DLD1 (cell line): ENCODE data around the gene ANGPT4.

Experiments used
- in situ Hi-C: cut with HindIII; loops from 2 replicates; pipeline ENCODE4 v1.10.0; 2017; ENCODE audit warnings: low sequenced_read_pairs

ANGPT4 gene, protein sequence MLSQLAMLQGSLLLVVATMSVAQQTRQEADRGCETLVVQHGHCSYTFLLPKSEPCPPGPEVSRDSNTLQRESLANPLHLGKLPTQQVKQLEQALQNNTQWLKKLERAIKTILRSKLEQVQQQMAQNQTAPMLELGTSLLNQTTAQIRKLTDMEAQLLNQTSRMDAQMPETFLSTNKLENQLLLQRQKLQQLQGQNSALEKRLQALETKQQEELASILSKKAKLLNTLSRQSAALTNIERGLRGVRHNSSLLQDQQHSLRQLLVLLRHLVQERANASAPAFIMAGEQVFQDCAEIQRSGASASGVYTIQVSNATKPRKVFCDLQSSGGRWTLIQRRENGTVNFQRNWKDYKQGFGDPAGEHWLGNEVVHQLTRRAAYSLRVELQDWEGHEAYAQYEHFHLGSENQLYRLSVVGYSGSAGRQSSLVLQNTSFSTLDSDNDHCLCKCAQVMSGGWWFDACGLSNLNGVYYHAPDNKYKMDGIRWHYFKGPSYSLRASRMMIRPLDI

DNA sequence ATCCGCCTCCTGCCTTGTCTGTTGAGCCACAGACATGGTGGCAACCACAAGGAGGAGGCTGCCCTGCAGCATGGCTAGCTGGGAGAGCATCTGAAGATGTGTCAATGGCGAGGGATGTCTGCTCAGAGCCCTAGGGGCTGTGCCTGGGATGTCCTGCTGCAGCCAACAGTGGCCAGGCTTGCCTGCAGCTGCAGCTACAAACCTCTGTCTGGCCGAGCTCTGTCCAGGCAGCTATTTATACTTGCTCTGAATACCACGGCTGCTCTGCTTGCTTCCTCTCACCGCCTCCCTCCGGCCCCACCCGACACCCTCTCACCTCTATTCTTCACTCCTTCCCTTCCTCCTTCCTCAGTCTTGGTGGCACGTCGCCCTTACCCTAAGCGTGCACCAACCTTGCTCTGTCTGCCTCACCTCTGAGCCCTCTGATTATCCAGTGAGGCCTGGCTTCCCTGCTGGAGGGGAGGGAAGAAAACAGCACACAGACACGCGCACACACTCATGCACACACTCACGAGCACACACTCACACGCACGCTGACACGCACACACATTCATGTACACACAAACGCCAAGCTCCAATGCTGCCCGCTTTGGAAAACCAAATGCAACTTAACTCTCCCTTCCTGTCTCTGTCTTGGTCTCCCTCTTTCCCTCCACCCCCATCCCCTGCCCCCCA lies at the start of gene ANGPT4:
Gene ANGPT4, minus strand, starts transcription at position 210 of the 675 bp plus-strand sequence. Its CDS starts 120 bp downstream, at position 90.
- in situ Hi-C loops, result no loop called here

DNA sequence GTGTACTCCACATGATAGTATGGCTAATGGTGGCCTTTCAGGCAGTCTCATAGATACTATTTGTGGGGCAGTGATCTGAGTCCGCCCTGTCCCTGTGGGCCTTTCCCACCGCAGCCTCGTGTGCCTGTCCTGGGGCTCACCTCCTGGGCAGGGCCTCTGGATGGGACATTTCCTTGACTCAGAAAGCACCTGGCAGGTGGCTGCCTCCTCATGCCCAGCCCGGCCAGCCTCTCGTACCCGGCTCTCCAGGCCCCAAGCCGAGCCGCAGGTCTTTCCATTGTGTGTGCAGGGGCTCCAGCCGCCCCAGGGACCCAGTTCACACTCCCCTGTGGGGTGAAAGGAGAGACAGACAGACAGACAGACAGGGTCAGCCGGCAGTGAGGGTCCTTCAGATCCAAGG lies 47.7 kb upstream of the ANGPT4 start:
- in situ Hi-C loops, result no loop called here

DNA sequence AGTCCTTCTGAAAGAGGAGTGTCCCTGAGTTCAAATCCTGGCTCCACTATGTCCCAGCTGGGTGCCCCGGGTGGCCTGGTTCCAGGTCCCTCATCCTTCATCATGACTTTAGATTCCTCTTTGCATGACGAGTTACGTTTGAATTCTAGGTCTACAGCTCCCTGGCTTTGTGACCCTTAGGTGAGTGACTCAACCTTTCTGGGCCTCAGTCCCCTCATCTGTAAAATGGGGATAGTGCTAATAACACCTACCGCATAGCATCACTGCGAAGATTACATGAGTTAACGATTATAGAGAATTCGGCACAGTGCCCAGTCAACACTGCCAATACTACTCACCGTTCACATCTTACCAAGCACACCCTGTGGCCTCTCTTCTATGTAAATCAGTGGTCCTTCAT lies 46.5 kb upstream of the ANGPT4 start:
- in situ Hi-C loops, result no loop called here

DNA sequence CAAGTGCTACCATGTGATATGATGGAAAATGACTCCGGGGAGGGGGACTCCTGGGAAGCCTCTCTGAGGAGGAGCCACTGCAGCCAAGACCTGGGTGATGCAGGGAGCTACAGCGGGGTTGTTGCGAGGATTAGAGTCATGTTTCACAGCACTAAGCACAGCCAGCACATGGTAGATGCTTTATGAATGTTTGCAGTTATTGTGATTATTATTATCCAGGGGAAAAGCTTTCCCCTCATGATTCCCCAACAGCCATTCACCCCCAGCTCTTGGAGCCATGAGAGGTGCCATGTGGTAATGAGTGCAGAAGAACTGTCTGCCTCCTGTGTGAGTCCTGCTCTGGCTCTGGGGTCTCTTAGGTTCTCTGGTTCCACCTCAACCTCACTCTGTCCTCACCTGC lies 46.1 kb upstream of the ANGPT4 start:
- in situ Hi-C loops, result no loop called here

DNA sequence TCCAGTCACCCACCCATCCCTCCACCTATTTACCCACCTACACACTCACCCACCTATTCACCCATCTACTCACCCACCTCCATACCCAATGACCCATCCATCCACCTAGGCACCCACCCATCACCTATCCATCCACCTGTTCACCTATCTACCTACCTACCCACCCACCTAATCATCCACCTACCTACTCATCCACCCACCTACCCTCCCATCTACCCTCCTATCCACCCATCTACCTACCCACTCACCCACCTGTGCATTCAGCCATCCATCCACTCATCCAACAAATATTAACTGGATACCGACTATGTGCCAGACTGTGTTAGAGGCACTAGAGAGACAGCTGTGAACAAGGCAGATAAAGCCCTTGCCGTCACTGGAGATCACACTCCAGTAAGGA lies 45.6 kb upstream of the ANGPT4 start:
- in situ Hi-C loops, result no loop called here

DNA sequence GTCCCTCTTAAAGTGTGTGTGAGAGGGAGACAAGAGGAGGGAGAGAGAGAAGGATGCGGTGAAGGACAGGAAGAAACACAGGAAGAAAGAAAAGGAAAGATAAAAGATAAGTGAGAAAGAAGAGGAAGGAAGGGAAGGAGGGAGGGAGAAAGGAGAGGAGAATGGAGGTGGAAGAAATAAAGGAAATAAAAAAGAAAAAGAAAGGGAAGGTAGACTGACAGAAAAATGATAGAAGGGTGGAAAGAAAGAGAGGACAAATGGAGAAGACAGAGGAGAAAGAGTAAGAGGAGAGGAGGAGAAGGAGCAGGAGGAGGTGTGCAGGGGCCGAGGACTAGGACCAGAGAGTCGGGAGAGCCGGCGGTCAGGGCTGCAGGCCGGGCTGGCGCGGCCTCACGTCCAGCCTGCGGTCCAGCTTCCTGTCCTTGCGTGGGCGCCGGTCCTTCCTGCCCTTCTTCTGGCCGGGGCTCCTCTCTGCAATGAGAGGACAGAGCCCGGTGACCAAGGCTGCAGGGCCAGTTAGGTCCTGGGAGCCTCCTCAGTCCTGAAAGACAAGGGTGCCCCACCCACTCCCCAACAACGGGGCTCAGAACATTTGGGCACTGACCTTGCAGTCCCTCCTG lies 44.0 kb upstream of the ANGPT4 start:
- in situ Hi-C loops, result no loop called here

DNA sequence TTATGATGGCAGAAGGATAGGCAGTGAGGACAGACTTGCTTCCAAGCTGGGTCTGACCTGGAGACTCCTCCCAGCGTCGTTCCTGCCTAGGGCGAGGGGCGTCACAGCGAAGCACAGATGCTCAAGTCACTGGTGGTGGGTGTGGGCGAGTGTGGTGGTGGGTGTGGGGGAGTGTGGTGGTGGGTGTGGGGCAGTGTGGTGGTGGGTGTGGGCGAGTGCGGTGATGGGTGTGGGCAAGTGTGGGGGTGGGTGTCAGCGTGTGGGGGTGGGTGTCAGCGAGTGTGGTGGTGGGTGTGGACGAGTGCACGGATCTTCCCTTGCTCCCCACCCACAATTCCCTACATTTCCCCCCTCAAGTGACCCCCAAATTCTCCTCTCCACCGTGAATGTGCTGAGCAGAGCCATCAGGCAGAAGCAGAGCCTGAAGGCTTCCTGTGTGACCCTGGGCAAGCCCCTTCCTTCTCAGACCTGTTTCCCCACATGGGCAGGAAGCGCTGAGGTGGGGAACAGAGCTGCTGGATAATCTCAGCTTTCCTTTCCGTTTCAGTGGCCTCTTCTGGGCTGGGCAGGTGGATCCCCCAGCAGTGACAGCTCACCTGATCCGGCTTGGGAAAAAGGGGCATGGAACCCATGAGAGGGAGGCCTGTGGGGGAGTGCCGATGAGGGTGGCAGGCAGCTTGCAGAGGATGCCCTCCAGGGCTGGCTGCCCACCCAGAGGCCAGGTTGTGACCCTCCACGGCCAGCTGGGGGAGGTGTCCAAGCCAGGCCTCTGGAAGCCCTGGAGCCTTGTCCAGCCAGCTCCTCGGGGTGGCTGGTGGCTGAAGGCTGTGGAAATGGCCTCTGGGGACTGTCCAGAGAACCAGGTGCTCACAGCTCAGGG lies 43.0 kb upstream of the ANGPT4 start:
- in situ Hi-C loops, result no loop called here

DNA sequence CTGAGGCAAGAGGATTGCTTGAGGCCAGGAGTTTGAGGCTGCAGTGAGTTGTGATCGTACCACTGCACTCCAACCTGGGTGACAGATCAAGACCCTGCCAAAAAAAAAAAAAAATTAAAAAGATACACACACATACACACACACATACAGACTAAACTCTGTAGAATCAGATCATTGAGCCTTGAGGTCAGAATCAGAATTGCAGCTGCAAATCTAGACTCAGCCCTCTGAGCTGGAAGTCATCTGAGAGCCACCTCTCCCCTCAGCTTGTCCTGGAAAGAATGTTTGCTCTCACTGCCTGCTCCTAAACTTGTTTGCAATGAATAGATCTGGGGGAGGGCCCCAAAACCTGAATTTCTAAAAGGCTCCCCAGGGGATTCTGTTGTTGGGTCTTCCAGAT lies 41.4 kb upstream of the ANGPT4 start:
- in situ Hi-C loops, result no loop called here

DNA sequence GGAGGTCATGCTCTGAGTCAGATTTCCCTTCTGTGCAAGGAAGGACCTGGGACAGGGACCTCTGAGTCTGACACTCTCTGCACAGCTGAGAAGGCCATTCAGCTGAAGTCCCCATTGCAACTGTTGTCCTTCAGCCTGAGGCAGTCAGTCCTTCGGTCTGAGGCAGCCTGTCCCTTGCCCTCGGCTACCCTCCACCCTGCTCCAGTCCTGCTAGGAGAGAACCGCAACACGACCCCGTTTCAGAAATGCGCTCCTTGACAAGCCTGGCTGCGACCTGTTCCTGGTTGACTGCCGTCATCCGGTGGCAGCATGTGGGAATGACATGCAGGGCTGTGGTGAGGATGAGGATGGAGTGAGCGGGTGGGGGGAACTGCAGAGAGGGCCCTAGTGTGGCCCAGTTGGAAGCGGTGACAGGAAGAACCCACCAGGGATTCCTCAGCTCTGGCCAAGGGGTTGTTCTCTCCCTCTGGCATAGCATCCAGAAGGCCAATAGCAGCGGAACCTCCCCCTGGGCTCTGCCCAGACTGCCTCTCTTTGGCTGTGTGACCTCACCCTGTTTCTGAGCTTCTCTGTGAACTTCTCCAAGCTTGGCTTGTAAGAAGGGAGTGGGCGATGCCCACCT lies 40.3 kb upstream of the ANGPT4 start:
- in situ Hi-C loops, result no loop called here

DNA sequence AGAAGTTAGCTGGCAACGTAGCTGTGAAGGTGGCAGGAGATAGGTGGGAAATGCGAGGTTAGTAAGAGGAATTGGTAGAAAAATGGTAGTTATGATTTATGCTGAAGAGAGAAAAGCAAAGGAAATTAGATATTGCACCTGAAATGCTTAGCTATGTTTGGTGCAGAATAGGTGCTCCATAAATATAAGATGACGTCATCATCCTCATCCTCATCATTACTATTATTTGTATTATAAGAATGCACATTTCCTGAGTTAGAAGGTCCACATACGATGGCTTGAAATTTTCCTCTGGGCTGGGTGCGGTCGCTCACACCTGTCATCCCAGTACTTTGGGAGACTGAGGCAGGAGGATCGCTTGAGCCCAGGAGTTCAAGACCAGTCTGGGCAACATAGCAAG lies 39.5 kb upstream of the ANGPT4 start:
- in situ Hi-C loops, result no loop called here

DNA sequence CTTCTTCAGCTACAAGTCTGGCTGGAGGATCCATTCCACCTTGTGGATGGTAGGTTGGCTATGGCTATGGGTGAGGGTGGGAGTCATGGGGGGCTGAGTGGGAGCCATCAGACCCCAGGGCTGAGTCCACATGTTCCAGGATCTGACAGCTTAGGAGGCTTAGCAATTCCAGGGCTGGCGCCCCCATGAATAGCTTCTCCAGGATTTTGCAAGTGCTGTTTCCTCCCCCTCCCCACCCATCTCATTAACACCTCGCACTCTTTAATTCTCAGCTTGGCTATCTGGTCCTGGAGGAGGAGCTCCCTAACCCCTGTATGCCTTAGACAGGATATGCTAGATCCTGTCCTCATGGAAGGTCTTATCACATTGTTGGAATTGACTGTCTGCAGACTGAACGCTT lies 39.0 kb upstream of the ANGPT4 start:
- in situ Hi-C loops, result no loop called here

DNA sequence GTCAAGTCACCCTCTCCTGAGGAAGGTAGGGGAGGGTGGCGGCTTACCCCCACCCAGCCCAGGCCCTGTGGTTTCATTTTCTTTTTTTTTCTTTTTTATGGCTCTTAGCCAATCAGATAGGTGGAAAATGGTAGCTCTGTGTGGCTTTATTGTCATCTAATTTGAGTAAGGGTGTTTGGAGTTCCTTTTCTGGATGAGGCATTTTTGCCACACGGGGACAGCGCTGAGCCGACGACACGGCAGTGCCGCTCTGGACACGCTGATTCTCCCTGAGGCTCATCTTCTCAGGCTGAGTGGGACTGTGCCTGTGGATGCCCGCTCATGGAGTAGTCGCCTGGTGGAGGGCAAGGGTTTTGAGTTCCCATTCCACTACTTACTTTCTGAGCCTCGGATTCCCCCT lies 37.6 kb upstream of the ANGPT4 start:
- in situ Hi-C loops, result no loop called here

DNA sequence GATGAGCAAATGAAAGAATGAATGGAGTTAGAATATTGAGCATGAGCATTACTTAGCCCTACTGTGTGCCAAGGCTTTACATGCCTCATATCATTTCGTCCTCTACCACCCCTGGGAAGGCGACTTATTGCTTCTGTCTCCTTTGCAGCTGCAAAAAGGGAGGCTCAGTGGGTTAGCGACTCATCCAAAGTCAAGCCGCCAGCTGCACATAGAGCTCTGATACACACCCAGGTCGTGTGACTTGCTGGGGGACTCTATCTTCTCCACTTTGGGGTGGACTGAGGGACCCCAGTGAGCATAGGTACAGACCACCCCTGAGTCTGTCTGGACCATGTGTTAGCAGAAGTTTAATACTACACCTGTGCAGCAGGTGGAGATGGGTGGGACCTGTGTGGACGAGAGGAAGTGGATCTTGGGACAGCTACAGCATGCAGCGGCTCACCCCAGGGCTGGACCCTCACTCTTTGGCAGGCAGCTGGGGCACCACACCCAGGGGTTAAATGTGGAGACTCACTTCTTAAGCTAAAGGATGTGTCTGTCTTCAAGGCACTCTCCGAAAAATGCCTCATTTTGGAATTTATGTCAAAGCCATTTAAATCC lies 36.2 kb upstream of the ANGPT4 start:
- in situ Hi-C loops, result no loop called here

DNA sequence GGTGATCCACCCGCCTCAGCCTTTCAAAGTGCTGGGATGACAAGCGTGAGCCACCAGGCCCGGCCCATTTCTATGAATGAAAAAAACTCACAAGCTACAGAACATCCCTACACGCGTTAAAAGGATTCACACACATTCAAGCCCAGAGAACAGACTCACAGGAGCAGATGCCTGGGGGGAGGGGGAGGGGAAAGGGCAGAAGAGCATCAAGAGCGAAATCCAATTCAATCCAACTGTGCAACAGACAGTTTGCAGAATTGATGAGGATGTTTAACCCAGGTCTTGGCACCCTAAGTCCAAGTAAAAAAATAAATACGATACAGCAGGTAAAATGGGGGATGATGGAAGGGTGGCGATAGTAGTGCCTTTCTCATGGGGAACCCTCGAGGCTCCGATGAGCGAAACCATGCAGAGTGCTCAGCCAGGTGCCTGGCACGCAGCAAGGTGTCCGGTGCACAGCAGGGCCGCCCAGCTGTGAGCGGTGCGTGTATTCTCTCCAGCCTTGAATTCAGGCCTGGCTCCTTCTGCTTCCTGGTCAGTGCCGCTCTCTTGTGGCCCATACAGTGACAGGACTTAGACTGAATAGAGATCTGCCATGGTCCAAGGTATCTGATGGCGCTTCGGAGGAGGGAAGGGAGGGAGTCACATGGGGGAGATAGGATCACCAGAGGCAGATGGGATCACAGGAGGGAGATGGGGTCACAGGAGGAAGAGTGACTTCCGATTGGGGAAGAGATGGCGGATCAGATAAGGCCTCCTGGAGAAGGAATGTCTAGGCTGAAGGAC lies 35.4 kb upstream of the ANGPT4 start:
- in situ Hi-C loops, result no loop called here

DNA sequence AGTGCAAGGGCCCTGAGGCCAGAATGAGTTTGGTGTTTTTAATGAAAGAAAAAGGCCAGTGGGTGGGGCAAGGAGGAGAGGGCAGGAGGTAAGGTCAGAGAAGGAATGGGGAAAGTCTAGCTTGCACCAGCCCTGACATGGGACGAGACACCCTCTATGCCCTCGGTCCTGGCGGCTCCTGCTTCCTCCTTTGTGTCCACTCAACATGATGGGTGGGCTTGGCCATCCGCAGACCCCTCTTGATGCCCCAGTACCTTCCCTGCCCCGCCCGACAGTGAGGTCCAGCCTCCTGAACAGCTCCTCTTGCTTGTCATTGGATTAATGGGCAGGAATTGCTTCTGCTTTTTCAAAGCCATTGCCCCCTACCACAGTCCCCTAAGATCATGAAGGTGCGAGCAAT lies 33.6 kb upstream of the ANGPT4 start:
- in situ Hi-C loops, result no loop called here

DNA sequence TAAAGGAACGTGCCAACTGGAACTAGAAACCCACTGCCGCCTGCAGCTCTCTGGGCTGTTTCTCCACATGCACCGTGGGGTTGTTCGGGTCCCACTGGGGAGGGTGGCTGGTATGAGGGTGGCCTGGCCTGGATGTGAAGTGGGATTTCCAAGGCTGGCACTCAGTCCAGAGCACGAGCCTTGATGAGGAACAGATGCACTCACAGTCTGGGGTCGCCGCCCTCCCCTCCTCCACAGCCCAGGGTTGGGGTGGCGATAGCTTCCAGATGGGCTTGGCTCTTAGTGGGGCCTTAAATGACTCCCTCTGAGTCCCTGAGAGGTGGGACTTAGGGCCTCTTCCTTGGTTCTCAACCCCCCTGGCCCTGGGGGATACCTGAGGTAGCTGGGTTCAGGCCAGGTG lies 30.7 kb upstream of the ANGPT4 start:
- in situ Hi-C loops, result no loop called here

DNA sequence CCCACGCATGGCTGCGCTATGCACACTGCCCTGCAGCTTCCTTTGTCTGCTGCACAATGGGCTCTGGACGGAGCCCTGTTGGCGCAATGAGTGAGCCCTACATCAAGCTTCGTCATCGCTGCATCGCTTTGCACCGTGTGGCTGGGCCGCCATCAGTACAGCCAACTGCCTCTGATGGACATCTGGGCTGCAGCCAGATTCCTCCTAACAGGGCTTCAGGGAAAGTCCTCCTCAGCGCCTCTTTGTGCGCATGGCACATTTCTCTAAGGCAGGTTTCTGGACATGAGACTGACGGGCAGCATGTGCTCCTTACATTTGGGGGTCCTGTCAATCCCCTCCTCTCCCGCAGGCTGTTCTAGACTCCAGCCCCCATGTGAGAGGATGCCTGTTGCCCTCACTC lies 29.7 kb upstream of the ANGPT4 start:
- in situ Hi-C loops, result no loop called here

DNA sequence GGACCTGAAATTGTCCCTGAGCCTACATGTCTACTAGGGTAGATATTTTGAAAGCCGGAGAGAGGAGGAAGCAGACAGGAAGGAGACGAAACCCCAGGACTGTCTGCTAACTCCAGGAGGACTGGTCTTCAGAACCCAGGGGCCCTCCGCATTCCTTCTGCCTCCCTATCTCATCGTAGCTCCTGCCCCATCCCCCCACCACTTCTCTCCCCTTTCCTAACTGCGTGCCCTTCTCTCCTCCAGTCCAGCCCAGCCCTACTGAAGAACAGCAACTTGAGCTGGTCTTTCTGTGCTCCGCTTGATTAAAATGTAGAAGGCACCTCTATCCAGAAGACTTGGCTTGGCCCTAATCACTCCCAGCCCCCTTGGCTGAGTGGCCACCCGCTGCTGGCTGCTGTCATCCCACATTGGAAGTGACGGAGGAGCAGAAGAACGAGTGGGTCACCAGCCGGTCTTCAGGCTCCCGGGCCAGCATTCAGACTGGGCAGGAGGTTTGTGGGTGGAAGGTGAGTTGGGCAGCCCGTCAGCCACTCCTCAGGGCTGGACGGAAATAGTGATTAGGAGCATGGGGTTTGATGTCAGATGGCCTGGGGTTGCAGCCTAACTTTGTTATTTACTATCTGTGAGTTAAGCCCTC lies 28.8 kb upstream of the ANGPT4 start:
- in situ Hi-C loops, result no loop called here

DNA sequence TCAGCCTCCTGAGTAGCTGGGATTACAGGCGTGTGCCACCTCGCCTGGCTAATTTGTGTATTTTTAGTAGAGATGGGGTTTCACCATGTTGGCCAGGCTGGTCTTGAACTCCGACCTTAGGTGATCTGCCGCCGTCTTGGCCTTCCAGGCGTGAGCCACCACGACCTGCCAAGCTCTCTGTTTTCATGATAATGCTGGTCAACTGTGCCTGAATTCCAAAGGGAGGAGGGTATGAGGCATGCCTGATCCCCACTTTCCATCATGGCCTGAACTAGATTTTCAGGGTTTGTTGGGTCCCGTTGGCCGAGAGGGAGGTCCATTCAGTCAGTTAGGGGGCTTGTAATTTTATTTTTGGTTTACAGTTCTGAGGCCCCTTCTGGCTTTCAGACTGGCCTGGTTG lies 28.0 kb upstream of the ANGPT4 start:
- in situ Hi-C loops, result no loop called here
